ENCODE measurements around the gene SLC12A3. TPM values are rescaled to one million over a fixed set of nuclear protein-coding genes. Genes with fewer than 3 reads are reported as not detected.

SLC12A3 gene
- total RNA-seq, 4 donors from 2014 or later: not detected

GRCh38 chr16:56830669-56831068, 34.3 kb upstream of the SLC12A3 start:
- ATAC-seq: no peak
- no peak overlapping the region for H3K27ac ChIP-seq
- H3K4me1 ChIP-seq: no peaks in the 10 kb centered on the region
- no peak for TF ChIP-seq POLR2A (IDR thresholded peaks at IDR 0.05)
- no peak for TF ChIP-seq CTCF (IDR thresholded peaks at IDR 0.05)
- H3K9me3 ChIP-seq: no peaks in the 10 kb centered on the region
- peaks cover 0 to 76% of the 10 kb centered on the region in 2 donors for H3K36me3 ChIP-seq
- WGBS, 2 donors (ENCODE audit: low coverage in 1 of 2): 61 to 74% methylated on average over 2 of the region's 2 CpGs
- no peak overlapping the region for H3K4me3 ChIP-seq
- no peaks in the 10 kb centered on the region for H3K27me3 ChIP-seq

DNA sequence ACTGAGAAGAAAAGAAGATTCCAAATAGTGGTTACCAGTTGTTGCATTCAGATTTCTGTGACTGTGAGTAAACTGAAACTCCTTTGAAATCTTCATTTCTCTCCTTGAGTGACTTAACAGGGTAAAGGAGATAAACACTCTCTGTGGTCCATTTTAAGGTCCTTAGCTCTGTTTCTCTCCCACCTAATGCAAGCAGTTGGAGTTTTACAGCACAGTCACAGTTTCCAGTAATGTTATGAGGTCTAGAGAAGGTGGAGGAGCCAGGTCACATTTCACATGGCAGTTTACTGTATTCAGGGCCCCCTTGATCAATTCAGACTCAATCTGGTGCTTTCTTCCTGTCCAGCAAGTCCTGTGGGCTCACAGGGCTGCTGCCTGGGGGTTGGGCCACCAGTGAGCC, 32.2 kb upstream of the SLC12A3 start:
- H3K36me3 ChIP-seq: peaks cover 0 to 90% of the 10 kb centered on the region in 2 donors
- H3K9me3 ChIP-seq: no peaks in the 10 kb centered on the region
- no peak overlapping the region for H3K4me3 ChIP-seq
- ATAC-seq: no peak
- H3K27me3 ChIP-seq: no peaks in the 10 kb centered on the region
- no peak overlapping the region for H3K27ac ChIP-seq
- H3K4me1 ChIP-seq: no peaks in the 10 kb centered on the region
- TF ChIP-seq POLR2A (IDR thresholded peaks at IDR 0.05) (no peak), POLR2AphosphoS5 (IDR thresholded peaks at IDR 0.05) (no peak), EP300 (IDR thresholded peaks at IDR 0.05) (no peak), CTCF (IDR thresholded peaks at IDR 0.05) (no peak)

DNA sequence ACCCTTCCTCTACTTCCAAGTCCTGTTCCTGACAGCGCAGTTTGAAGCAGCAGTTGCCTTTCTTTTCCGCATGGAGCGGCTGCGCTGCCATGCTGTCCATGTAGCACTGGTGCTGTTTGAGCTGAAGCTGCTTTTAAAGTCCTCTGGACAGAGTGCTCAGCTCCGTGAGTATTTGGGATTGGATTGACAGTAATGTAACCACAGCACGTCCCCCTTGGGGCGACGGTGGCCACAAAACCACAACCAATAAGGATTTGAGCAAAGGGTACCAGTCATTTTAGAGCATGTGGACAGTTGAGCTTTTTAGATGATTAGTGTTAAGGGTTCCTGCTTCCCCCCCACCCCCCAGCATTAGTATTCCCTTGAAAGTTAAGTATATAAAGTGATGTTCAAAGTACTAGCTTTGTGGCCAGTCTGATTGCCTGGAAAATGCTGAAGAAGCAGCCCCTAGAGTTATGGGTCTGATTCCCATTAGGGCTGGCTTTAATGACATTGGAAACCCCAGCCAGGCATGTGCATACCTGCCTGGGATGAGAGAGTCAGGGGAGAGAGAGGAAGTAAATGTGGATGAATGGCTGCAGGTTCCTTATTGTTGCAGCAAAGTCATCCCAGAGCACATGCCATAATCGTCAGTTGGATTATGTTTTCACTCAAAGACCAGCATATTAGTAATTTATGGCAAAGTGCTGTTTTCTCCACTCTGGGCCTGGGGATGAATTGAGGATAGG, 31.6 kb upstream of the SLC12A3 start:
- Histone ChIP-seq H3K4me1 (no peaks in the 10 kb centered on the region), H3K27me3 (no peaks in the 10 kb centered on the region), H3K4me3 (no peak overlapping the region), H3K36me3 (peaks cover 0 to 97% of the 10 kb centered on the region in 2 donors), H3K9me3 (no peaks in the 10 kb centered on the region), H3K27ac (no peak overlapping the region)
- TF ChIP-seq POLR2AphosphoS5 (IDR thresholded peaks at IDR 0.05) (no peak), CTCF (IDR thresholded peaks at IDR 0.05) (no peak), EP300 (IDR thresholded peaks at IDR 0.05) (no peak), POLR2A (IDR thresholded peaks at IDR 0.05) (no peak)
- ATAC-seq: no peak
- 90 to 93% methylated on average over 1 to 8 of the region's 9 CpGs for WGBS, 2 donors (ENCODE audit: low coverage in 1 of 2)

DNA sequence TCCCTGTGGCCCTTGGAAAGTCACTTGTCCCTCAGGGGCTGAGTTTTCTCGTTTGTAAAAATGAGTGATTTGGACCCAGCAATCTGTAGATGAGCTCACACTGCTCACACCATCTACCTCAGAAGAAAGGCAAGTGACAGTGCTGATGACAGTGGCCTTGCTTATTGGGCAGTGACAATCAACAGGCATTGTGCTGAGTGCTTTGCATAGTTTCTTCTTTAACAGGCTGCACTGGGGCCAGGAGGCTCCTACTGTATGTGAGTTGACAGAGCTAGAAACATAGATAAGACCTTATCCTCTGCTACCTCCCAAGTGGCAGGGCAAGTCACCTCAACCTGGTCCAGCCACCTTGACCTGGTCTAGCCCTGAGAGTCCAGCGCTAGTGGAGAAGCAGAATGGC, 29.7 kb upstream of the SLC12A3 start:
- Histone ChIP-seq H3K27me3 (no peaks in the 10 kb centered on the region), H3K27ac (no peak overlapping the region), H3K36me3 (peaks cover 0 to 99% of the 10 kb centered on the region in 2 donors), H3K4me1 (no peaks in the 10 kb centered on the region), H3K9me3 (no peaks in the 10 kb centered on the region), H3K4me3 (no peak overlapping the region)
- WGBS, 2 donors (ENCODE audit: low coverage in 1 of 2): no CpG with 5 or more reads among the region's 2 CpGs
- TF ChIP-seq EP300 (IDR thresholded peaks at IDR 0.05): no peak
- TF ChIP-seq CTCF (IDR thresholded peaks at IDR 0.05): no peak
- no peak for TF ChIP-seq POLR2A (IDR thresholded peaks at IDR 0.05)
- TF ChIP-seq POLR2AphosphoS5 (IDR thresholded peaks at IDR 0.05): no peak
- no peak for ATAC-seq

DNA sequence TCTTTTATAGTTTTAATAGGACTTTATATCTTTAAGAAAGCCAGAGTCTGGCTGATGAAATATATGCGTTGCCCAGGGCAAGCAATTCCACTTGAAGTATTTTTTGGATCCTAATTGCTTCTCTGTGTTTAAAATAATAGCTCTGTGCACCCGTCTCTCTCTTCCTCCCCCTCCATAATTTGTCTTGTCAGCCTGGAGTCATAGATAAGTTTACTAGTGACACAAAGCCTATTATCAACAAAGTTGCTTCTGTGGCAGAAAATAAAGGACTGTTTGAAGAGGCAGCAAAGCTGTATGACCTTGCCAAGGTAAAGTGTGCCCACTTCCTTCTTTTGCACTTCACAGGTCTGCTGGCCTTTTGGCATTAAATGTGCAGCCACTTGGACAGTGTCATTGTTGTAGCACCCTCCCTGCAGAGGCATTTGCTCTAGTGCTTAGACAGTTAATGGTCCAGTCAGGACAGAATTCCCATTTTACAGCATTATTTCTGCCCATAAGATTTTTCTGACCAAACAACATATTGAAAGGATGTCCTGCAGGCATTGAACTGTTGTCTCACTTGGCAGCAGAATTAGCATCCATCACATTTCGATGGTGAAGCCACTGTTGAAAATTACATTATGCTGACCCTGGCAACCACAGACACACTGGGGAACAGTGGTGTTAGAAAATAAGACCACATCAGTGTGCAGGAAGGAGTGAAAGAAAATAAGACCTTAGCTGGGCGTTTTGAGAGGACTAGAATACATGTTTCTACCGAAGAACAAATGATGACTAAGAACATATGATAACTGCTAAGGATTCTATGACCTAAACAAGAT, 28.4 kb upstream of the SLC12A3 start:
- WGBS, 2 donors (ENCODE audit: low coverage in 1 of 2): 69 to 75% methylated on average over 4 to 5 of the region's 5 CpGs
- Histone ChIP-seq H3K27ac (no peak overlapping the region), H3K9me3 (no peaks in the 10 kb centered on the region), H3K27me3 (no peaks in the 10 kb centered on the region), H3K4me3 (no peak overlapping the region), H3K36me3 (peaks cover 0 to 99% of the 10 kb centered on the region in 2 donors), H3K4me1 (no peaks in the 10 kb centered on the region)
- ATAC-seq: no peak
- TF ChIP-seq POLR2AphosphoS5 (IDR thresholded peaks at IDR 0.05) (no peak), CTCF (IDR thresholded peaks at IDR 0.05) (no peak), EP300 (IDR thresholded peaks at IDR 0.05) (no peak), POLR2A (IDR thresholded peaks at IDR 0.05) (no peak)

Measured in gastroesophageal sphincter (tissue), 4 donors.